PC-3 (cell line): ENCODE data around the gene IGSF9B.

Experiments
- EZH2 ChIP-seq: fragments of 300-600 bp; sonication (generic); IDR thresholded peaks from one replicate; pipeline ENCODE4 v1.6.1; 2017; ENCODE audit warnings: antibody characterized with exemption, mild to moderate bottlenecking, low read length; ENCODE audit not compliant: unreplicated experiment
- TF ChIP-seq, protein P1 (sequence below): fragments of 300-600 bp; sonication (generic); conservative IDR thresholded peaks from 2 replicates; pipeline ENCODE4 v1.5.1; 2017; ENCODE audit warnings: antibody characterized with exemption, low read depth, mild to moderate bottlenecking, low read length

DNA sequence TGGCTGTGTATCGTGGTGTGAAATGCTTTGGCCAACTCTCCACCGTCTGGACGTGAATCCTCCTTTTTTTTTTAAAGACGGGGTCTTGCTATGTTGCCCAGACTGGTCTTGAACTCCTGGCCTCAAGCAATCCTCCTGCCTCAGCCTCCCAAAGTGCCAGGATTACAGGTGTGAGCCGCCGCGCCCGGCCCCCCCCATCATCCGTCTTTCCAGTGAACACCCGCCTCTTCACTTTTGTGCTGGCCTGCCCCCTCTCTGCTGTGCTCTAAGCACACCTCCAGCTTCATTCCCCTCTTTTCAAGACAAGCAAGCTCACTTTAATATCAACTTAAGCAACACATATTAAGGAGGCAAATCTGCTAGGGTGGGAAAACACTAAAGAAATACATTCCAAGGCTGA lies 35.3 kb downstream of the IGSF9B start:
- TF ChIP-seq, protein P1, sequence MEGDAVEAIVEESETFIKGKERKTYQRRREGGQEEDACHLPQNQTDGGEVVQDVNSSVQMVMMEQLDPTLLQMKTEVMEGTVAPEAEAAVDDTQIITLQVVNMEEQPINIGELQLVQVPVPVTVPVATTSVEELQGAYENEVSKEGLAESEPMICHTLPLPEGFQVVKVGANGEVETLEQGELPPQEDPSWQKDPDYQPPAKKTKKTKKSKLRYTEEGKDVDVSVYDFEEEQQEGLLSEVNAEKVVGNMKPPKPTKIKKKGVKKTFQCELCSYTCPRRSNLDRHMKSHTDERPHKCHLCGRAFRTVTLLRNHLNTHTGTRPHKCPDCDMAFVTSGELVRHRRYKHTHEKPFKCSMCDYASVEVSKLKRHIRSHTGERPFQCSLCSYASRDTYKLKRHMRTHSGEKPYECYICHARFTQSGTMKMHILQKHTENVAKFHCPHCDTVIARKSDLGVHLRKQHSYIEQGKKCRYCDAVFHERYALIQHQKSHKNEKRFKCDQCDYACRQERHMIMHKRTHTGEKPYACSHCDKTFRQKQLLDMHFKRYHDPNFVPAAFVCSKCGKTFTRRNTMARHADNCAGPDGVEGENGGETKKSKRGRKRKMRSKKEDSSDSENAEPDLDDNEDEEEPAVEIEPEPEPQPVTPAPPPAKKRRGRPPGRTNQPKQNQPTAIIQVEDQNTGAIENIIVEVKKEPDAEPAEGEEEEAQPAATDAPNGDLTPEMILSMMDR = no peak
- no peak for TF ChIP-seq EZH2
